Thoracic aorta (tissue), 2 donors: ENCODE results near the gene NUDT22. TPM values are rescaled to one million over a fixed set of nuclear protein-coding genes. Genes with fewer than 3 reads are reported as not detected.

Source experiments
- ATAC-seq: fragments of 150-250 bp; one replicate; pipeline ENCODE4 v1.8.0; 2017; ENCODE audit warnings: low read depth; ENCODE audit not compliant: insufficient number of reproducible peaks, low FRiP score
- DNase-seq: peaks from one replicate; pipeline ENCODE4 v3.0.0-alpha.2; 2020; ENCODE audit warnings: low spot score
- H3K27ac ChIP-seq, 2 donors: fragments of 200-600 bp; sonication (generic); 1 replicate in 1 of 2; 2 replicates in 1 of 2; pipeline ENCODE4 v1.5.1; 2016; ENCODE audit warnings: mild to moderate bottlenecking in 2 of 2, moderate library complexity in 2 of 2
- H3K27me3 ChIP-seq: fragments of 200-600 bp; sonication (generic); replicated peaks from 2 replicates; pipeline ENCODE4 v1.6.0; 2016; ENCODE audit warnings: mild to moderate bottlenecking; ENCODE audit not compliant: insufficient read depth
- H3K36me3 ChIP-seq: fragments of 200-600 bp; sonication (generic); one replicate; pipeline ENCODE4 v1.5.1; 2016
- H3K4me1 ChIP-seq, 2 donors: fragments of 200-600 bp; sonication (generic); 1 replicate in 1 of 2; 2 replicates in 1 of 2; pipeline versions ENCODE4 v1.5.1 to v1.6.0; 2016; ENCODE audit warnings: low read depth in 2 of 2, mild to moderate bottlenecking in 1 of 2; ENCODE audit not compliant: control insufficient read depth in 1 of 2
- H3K4me3 ChIP-seq: fragments of 200-600 bp; sonication (generic); 2 replicates; pipeline ENCODE4 v1.5.1; 2016; ENCODE audit warnings: mild to moderate bottlenecking
- H3K9me3 ChIP-seq: fragments of 200-600 bp; sonication (generic); 2 replicates; pipeline ENCODE4 v1.5.1; 2016
- total RNA-seq, 2 donors: library from RNA; depleted of rRNA; stranded (reverse); fragments of >200 nt; gene quantifications; one replicate each; pipeline versions ENCODE4 v1.1.0 to v1.2.3, GENCODE V29; 2016
- TF ChIP-seq, protein P1 (sequence below): fragments of 200-600 bp; sonication (generic); IDR thresholded peaks from one replicate; pipeline ENCODE4 v1.5.1; 2019; ENCODE audit warnings: antibody characterized with exemption

NUDT22 gene
- total RNA-seq, 2 donors from 2014 or later = 52.3 to 61.6 TPM

DNA sequence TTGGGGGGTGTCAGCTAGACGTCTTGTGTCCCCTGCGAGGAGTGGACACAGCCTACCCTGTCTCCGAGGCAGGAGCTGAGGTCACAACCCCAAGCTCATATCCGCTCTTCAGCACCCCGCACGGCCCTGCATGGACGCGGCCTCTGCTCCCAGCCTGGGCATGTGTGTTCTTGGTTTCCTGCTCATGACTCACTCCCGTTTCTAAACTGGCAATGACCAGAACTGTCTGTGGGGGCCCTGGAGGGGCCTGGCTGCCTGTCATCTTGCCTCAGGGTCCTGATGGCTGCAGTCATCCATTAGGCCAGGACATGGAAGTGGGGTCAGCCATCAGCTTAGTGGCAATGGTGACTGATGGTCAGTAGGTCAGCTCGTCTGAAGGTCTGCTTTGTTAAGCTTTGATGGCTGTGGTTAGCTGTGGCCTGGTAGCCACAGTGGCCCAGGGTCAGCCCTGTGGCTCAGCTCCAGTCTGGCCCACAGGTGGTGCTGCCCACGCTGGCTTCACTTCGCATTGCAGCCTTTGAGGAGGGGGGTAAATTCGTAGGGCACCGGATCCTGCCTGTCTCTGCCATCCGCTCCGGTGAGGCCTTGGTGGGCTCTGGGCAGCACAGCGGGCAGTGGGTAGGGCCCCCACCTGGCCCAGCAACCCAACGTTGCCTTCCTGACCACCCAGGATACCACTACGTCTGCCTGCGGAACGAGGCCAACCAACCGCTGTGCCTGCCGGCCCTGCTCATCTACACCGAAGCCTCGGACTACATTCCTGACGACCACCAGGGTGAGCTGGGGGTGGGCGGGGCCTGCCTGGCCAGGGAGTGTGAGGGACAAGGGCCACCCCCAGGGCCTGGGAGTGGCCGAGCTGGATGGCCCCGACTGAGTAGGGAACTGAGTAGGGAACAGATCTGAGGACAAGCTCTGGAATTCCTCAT is 37.2 kb downstream of the NUDT22 start:
- ATAC-seq (no peak), DNase-seq (no peak)
- H3K9me3 ChIP-seq = no peaks in the 10 kb centered on the region
- H3K36me3 ChIP-seq = peaks cover 64% of the 10 kb centered on the region
- TF ChIP-seq, protein P1, sequence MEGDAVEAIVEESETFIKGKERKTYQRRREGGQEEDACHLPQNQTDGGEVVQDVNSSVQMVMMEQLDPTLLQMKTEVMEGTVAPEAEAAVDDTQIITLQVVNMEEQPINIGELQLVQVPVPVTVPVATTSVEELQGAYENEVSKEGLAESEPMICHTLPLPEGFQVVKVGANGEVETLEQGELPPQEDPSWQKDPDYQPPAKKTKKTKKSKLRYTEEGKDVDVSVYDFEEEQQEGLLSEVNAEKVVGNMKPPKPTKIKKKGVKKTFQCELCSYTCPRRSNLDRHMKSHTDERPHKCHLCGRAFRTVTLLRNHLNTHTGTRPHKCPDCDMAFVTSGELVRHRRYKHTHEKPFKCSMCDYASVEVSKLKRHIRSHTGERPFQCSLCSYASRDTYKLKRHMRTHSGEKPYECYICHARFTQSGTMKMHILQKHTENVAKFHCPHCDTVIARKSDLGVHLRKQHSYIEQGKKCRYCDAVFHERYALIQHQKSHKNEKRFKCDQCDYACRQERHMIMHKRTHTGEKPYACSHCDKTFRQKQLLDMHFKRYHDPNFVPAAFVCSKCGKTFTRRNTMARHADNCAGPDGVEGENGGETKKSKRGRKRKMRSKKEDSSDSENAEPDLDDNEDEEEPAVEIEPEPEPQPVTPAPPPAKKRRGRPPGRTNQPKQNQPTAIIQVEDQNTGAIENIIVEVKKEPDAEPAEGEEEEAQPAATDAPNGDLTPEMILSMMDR = no peak
- H3K27me3 ChIP-seq = no peaks in the 10 kb centered on the region
- H3K4me1 ChIP-seq = peaks cover 5 to 8% of the 10 kb centered on the region in 2 donors
- no peak overlapping the region for H3K4me3 ChIP-seq
- peak overlapping the region in 1 of 2 donors; percentile 22 for H3K27ac ChIP-seq

DNA sequence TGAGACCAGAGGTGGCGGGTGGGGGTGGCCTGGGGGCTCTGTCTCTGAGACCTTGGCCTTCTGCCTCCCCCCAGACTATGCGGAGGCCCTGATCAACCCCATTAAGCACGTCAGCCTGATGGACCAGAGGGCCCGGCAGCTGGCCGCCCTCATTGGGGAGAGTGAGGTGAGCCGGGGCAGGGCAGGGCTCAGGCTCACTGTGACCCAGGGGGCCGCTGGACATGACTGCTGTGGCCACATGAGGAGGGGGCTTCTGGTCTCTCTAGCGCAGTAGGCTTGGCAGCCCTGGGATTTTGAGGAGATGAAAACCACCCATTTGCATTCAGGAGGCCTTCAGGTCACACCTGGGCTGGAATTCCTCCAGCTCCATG is 37.9 kb downstream of the NUDT22 start:
- Histone ChIP-seq H3K4me1 (peaks cover 10 to 14% of the 10 kb centered on the region in 2 donors), H3K36me3 (peaks cover 57% of the 10 kb centered on the region), H3K4me3 (no peak overlapping the region), H3K9me3 (no peaks in the 10 kb centered on the region), H3K27me3 (no peaks in the 10 kb centered on the region), H3K27ac (no peak overlapping the region)
- no peak for DNase-seq
- TF ChIP-seq, protein P1 = no peak
- ATAC-seq = no peak

DNA sequence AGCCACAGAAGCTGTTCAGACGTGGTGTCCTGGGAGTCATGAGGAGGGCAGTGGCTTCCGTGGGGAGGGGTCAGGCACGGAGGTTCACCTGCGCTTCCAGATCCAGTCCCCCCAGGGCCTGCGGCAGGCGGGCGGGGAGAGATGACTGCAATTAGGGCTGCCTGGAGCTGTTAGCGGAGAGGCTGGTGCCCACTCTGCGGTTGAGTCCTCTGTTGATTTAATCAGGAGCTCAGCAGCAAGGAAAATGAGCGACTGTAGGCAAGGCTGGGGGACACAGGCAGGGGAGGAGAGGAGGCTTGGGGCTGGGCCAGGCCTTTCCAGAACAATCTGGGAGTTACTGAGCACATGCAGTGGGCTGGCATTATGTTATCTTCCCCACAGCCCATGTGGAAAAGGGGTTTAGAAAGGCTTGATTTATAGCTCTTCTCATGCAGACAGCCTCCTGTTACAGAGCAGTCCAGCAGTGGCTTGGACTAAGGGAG is 38.3 kb downstream of the NUDT22 start:
- DNase-seq (no peak), ATAC-seq (no peak)
- TF ChIP-seq, protein P1 = no peak
- Histone ChIP-seq H3K27ac (no peak overlapping the region), H3K4me3 (no peak overlapping the region), H3K9me3 (no peaks in the 10 kb centered on the region), H3K4me1 (peaks cover 10 to 18% of the 10 kb centered on the region in 2 donors), H3K36me3 (peaks cover 54% of the 10 kb centered on the region), H3K27me3 (no peaks in the 10 kb centered on the region)

DNA sequence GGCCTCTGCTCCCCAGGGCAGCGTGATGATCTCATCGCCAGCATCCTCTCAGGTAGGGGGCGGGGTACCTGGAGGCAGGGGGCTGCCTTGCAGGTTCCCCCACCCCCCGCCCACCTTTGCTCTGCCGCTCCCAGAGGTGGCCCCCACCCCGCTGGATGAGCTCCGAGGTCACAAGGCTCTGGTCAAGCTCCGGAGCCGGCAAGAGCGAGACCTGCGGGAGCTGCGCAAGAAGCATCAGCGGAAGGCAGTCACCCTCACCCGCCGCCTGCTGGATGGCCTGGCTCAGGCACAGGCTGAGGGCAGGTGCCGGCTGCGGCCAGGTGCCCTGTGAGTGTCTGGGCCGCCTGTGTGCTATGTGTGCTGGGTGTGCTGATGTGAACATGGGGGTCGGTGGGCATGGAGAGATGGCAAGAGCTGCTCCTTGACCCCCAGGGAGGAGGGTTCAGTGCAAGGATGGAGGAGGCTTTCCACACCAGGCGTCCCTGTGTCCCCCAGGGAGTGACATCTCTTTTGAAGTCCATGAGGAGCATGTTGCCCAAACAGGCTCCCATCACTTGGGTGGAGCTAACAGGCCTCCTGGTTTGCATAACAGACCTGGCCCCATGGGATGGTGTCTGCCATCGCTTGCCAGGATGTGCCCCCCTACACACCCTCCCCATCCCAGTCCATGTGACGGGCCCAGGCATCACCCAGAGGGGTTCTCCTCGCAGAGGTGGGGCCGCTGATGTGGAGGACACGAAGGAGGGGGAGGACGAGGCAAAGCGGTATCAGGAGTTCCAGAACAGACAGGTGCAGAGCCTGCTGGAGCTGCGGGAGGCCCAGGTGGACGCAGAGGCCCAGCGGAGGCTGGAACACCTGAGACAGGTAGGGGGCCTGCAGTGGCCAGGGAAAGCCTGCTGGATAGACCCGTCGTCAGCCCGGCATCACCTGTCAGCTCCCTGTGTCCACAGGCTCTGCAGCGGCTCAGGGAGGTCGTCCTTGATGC is 39.4 kb downstream of the NUDT22 start:
- Histone ChIP-seq H3K27me3 (no peaks in the 10 kb centered on the region), H3K9me3 (no peaks in the 10 kb centered on the region), H3K4me1 (peaks cover 10 to 18% of the 10 kb centered on the region in 2 donors), H3K27ac (no peak overlapping the region), H3K4me3 (no peak overlapping the region), H3K36me3 (peaks cover 47% of the 10 kb centered on the region)
- DNase-seq (no peak), ATAC-seq (no peak)
- TF ChIP-seq, protein P1 = no peak

DNA sequence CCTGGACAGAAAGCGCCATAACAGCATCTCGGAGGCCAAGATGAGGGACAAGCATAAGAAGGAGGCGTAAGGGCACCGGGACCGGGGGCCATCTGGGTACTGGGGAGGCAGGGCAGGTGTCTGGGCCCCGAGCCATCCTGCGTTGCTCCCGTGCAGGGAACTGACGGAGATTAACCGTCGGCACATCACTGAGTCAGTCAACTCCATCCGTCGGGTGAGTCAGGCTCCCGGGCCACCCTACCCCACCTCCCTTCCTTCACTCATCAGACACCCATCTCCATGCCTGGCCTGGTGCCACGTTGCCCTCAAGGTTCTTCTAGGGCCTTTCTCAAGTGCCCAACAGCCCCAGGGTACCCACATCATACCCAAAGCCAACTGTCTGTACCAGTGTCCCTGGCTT is 40.3 kb downstream of the NUDT22 start:
- H3K36me3 ChIP-seq = peaks cover 47% of the 10 kb centered on the region
- no peak overlapping the region for H3K4me3 ChIP-seq
- H3K27ac ChIP-seq = no peak overlapping the region
- no peaks in the 10 kb centered on the region for H3K9me3 ChIP-seq
- H3K4me1 ChIP-seq = peaks cover 10 to 18% of the 10 kb centered on the region in 2 donors
- TF ChIP-seq, protein P1 = no peak
- ATAC-seq (no peak), DNase-seq (no peak)
- no peaks in the 10 kb centered on the region for H3K27me3 ChIP-seq
